HG02588 (cell line): Measurements from ENCODE around the gene PKLR.
"Not testable (repeated sequence)": the region's sequence is repeated elsewhere in the genome, so short reads cannot be mapped to it uniquely, and the experiment has no call there.

Experiments used
- ATAC-seq: cut with Tn5 transposase; IDR thresholded peaks from one replicate; pipeline ENCODE4 v1.9.1; 2021; ENCODE audit warnings: mild to moderate bottlenecking, moderate library complexity; ENCODE audit not compliant: unreplicated experiment

PKLR gene

DNA sequence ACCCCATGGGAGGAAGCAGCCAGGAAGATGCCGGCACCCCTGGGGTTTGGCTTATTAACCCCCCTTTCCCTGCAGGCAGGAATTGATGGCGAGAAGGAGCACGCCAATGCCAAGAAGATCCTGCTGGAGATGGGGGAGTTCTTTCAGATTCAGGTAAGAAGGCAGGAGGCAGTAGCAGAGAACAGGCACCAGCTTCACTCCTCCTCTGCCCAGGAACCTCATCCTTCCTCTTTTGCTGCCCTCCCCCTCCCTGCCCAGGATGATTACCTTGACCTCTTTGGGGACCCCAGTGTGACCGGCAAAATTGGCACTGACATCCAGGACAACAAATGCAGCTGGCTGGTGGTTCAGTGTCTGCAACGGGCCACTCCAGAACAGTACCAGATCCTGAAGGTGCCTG lies 18.3 kb upstream of the PKLR start:
- ATAC-seq: no peak

DNA sequence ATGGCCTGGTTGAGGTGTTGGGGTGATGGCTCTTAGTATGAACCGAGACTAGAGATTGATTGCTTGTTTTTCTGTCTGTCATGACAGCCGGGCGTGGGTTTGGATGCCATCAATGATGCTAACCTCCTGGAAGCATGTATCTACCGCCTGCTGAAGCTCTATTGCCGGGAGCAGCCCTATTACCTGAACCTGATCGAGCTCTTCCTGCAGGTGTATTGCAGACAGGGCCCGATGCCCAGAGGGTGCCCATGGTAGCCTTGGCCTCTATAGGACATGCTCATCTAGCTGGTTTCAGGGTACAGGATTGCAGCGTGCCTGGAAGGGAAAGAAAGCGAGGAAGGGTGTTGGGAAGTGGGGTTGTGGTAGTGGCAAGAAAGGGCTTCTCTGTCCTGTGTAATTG lies 16.8 kb upstream of the PKLR start:
- no peak for ATAC-seq

DNA sequence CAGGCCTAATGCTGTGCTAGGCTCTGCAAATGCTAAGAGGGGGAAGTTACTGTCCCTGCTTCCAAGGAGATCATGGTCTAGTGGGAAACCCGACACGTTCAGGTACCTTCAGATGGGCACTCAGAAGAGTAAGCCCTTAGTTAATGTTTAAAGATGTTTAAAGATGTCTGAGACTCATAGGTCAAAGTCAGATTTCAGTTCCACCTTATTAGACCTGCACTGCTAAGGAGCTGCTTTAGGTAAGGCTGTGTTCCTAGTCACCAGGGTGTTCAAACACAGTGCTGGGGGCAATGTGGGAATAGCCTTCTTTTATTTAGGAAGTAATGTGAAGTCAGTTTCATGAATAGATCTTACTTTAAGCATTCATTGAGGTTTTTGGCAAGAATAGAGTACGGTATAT lies 15.7 kb upstream of the PKLR start:
- no peak for ATAC-seq

DNA sequence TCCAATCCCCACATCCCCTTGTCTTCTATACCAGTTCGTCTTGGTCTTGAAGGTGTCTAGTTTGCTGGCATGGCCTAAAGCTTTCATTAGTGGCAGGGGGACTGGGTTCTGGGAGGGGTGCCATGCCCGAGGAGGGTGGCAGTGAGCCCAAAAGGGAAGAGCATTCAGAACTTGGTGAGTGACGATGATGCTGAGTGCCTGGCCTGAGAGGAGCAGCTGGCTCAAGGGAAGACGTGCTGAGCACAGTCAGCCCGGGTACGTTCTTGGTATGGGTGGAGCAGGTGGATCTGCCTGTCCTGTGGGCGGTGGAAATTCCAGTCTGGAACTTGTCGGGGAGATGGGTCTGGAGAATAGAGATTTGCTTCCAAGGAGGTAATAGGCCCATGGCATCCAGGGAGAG lies 12.0 kb upstream of the PKLR start:
- ATAC-seq: no peak

DNA sequence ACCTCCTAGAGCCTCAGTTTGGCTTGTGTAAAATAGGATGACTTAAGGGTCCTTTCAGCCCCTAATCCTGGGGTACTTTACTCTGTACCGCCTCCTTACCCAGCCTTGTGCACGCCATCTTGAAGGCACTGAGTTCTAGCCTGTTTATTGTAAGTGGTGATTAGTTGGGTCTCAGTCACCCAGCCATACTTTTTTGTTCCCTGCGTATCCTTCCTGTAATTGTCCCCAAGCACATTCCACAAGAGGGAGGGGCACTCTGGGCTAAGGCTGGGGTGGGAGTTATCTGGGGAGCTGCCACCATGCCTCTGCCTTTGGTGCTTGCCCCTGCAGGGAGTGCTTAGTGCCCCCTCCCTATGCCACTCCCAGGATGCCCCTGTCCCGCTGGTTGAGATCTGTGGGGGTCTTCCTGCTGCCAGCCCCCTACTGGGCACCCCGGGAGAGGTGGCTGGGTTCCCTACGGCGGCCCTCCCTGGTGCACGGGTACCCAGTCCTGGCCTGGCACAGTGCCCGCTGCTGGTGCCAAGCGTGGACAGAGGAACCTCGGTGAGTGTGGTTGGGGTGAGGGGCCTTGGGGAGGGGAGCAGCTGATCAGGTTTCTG lies 8.3 kb upstream of the PKLR start:
- ATAC-seq: no peak

DNA sequence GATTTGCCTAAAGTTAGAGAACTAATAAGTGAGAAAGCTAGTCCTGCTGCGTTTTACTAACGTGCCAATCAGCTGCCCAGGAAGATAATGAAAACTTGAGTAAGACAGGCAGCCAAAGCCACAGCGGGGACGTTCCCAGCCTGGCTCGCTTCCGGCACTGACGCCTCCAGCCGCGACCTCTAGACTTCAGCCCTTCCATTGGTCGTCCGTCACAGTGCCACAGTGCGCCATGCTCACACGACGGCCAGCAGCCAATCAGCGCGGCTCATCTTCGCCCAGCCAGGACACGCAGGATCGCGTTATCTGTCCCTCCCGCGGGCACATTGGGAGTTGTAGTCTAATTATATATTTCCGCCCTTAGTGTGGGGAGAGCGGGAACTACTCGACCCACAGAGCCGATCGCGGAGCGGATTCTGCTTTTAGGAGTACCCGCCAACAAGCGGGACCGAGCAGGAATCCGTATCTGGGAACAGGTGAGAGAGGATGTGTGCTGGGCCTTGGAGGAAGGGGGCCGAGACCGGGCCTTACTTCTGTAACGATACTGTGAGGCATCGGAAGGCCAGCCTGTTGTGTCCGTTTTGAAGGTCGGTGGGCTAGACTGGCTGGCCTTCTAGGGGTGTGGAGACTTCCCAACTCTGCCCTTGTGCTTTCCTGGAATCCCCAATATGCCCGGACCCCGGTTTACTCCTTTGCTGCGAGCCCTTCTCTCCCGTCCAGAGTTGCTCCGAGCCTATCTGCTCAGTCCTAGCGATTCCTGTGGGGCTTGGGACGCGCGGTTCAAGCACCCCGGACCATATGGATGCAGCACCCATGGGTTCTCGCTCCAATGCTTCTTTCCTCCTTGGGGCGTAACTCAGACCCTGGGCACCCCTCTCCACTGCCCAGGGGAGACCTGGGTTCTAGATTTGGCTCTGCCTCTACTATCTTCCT lies 7.5 kb upstream of the PKLR start, which contains the start of gene FDPS:
FDPS (plus strand) TSS at position 374 of the 930 bp plus-strand sequence. CDS start 924 bp downstream, outside the sequence.
- peak; percentile 93 for ATAC-seq

DNA sequence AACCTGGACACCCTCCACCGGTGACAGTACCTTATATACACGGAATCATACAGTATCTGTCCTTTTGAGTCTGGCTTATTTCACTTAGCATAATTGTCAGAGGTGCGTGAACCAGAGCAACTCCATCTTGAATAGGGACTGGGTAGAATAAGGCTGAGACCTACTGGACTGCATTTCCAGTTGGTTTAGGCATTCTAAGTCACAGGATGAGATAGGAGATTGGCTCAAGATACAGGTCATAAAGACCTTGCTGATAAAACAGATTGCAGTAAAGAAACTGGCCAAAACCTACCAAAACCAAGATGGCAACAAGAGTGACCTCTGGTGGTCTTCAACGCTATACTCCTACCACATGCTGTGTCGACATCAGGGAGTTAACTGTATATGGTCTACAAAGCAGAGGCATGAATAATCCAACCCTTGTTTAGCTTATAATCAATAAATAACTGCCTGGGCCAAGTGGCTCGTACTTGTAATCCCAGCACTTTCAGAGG lies 6.1 kb upstream of the PKLR start:
- ATAC-seq: no peak

DNA sequence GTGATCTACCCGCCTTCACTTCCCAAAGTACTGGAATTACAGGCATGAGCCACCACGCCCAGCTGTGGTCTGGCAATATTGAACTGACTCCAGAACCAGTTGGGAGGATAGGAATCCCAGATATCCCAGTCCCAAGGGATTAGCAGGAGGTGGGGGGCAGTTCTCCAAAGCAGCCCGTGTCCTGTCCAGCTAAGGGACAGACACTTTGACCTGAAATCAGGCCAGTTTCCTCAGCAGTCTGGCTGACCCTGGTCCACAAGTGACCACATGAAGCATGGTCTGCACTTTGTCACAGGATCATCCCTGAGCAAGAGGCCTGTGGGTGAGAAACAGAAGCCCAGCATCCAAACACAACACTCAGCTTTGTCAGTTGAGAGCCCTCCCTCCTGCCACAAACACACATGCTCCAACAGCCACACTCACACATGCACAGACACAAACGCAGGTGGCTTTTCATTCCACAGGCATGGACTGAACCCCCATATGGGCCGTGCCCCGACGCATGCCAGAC lies 4.7 kb upstream of the PKLR start:
- no peak for ATAC-seq

DNA sequence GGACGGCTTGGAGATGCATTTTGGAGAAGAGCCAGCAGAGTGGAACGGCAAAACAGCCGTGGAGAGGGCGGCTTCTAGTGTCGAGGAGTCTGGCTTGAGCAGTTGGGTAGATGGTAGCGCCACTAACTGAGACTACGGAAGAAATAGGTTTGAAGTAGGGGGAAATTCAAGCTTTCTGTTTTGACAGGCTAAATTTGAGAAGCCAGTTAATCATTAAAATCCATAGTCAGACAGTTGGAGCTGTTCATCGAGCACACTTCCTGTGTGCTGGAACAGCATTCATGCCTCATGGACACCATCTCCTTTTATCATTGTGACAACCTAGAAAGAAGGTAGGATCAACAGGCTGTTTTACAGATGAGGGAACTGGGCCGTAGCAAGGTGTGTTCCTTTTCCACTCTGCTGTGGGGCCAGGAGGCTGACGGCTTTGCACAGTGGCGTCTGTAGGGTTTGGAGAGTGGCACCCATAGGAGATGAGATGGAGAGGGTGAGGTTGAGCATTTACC lies 3.4 kb upstream of the PKLR start:
- ATAC-seq: no peak

DNA sequence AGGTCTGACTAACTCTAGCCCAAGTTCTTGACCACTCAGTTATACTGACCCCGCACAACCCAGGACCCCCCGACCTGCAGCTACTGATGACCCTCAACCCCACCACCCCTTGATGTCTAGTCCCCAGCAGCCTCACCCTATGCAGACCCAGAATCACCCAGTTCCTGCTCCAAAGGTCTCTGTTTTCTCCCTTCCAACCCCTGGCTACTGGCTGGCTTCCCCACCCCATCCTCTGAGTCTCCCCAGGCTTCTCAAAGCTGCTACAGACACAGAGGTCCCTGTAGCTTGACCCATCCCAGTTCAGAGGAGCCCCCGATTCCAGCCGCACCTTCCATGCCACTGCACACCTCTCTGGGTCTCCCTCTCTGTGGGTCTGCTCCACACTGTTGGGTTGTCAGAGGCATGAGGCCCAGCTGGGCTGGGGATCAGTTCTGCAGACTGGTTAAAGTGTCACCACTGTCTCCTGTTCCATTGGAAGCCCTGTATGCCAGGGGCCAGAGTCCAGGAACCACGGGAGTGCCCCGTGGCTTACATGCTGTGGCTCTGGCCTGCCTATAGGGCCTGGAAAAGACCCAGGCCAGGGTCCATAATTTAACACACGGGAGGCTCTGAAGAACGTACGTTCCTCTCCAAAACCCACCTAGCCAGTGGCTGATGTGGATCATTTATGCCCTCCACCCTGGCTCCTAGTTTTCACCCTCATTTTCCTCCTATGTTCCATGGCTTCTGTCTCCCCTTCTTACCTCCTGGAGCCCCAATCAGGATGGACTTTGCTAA lies 497 bp downstream of the PKLR start:
- ATAC-seq: no peak

DNA sequence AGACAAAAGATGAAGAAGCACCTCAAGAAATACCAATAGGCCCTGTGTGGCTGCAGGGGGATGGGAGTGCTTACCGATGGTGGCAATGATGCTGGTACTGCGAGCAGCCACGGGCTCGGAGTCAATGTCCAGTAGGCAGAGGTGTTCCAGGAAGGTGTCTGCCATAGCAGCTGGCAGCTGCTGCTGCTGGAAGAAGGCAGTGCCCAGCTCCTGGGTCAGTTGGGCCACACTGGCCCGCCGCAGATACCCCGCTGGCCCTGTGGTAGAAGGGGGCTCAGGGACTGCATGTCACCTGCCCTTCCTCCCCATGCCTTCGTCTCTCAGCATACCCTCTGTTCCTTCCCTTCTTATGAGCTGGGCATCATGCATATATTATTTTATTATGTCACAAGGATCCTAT lies 1.2 kb downstream of the PKLR start:
- no peak for ATAC-seq

DNA sequence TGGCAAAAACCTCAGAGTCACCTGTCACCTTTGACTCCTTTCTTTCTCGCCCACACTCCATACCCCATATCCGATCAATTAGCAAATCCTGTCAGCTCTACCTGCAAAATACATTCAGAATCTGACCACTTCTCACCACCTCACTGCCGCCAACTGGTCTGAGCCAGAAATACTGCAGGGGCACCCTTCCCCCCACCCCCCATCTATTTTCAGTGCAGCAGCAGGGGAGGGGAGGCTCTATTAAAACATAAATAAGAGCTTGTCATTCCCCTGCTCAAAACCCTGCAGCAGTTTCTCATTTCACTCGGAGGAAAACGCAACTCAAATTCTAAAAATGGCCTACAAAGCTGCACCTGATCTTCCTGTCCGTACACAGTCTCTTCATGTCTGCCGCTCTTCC lies 3.9 kb downstream of the PKLR start:
- no peak for ATAC-seq

DNA sequence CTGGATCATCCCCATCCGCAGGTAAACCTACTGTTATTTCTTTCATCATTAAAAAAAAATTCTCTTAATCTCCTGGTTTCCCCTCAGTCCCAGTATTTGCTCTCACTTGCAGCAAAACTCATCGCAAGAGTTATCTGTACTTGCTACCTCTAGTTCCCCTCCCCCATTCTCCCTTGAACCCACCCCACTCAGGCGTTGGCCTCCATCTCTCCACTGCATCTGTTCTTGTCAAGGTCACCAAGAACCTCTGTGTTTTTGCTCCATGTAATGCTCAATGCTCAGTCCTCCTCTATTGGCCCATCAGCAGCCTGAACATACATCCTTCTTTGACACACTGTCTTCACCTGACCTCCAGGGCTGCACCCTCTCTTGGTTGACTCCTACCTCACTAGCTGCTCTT lies 4.6 kb downstream of the PKLR start:
- ATAC-seq: no peak

DNA sequence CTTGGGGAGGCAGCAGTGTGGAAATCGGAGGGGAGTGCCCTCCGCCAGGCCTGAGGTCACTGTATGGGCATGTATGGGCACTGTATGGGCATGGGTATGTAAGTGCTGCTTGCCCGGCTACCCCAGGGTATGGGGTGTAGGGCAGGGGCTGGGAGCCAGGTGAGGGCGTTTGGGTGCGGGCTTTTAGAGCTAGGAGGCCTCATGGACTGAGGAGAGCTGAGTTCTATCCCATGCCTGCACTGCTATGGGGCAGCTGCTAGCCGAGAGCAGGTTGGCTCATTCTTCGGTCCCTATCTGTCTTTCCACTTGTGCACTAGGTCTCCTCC lies 5.3 kb downstream of the PKLR start:
- ATAC-seq: no peak

DNA sequence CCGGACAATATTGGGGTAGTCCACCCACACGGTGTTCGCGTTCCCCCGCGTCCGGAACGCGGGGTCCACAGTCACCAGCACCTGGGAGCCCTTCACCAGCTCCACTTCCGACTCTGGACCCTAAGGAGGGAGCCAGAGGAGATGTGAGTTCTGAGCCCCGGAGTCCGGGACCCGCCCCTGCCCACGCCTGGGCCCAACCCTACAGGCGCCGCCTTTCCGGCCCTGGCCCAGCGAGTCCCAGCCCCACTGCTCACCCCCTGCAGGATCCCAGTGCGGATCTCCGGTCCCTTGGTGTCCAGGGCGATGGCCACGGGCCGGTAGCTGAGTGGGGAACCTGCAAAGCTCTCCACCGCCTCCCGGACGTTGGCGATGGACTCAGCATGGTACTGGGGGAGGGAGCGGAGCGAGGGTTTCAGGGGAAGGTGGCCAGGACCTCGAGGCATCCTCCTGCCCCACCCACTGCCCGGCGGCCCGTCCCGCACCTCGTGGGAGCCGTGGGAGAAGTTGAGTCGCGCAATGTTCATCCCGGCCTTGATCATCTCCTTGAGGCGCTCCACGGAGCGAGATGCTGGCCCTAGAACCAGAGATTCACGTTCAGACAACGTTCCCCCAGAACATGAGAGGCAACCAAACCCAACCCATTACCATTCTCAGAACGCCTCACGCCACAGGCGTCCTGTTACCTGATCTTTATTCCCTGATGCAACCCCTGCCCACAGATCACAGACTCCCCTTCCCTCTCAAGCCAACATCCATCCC lies 5.9 kb downstream of the PKLR start:
- ATAC-seq: no peak

DNA sequence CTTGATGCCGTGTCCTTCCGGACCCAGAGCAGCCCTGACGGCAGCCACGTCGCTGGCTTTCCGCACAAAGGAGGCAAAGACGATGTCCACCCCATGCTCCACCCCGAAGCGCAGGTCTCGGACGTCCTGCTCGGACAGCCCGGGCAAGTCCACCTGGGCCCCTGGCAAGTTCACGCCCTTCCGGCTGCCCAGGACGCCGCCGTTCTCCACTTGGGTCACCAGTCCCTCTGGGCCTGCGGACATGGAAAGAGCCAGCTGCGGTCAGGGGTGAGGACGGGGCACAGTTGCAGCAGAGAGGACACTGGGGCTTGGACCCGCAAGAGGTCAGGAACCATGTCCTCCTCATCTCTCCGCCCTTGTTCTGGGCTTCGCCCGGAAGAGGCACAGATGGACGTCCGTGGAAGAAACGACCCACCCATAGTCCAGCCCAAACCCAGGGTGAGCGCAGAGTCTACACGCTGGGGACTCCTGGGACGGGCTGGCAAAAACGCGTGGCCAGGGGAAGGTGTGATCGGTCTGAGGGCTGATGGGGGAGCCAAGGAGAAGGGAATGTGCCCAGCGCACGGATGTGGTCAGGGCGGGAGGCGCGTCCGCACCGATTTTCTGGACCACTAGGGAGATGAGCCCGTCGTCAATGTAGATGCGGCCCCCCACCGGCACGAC lies 6.6 kb downstream of the PKLR start:
- ATAC-seq: no peak

DNA sequence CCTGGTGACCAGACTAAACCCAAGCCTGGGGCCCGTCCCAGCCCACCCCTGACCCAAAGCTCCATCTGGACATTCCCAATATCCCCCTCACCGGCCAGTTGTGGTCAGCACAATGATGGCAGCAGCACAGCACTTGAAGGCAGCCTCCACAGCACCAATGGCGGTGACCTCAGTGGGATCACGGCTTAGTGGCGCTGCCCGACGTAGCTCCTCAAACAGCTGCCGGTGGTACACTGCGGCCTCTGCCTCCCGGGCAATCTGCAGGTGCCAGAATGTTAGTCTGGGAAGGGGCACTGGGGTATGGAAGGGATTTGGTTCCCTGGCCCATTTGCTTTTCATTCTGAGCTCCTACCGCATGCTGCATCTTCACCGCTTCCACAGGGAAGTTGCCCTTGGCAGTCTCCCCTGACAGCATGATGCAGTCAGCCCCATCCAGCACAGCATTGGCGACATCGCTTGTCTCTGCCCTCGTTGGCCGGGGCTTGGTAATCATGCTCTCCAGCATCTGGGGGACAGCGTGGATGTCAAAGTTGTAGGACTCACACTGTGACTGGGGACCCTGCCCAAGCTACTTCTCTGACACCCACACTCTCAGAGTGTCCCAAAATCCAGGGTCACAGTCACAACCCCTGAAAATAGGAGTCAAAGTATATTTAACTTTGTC lies 8.0 kb downstream of the PKLR start:
- no peak for ATAC-seq

DNA sequence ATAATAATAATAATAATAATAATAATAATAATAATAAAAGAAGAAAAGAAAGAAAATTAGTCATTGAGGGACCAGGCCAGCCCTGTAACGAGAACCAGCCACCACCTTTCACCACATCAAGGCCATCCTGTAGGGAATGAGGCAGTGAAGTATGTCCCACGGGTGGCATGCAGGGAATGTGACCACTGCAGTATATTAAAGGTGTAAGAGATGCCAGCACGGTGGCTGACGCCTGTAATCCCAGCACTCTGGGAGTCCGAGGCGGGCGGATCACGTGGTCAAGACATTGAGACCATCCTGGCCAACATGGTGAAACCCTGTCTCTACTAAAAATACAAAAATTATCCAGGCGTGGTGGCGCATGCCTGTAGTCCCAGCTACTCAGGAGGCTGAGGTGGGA lies 10.2 kb downstream of the PKLR start:
- not testable (repeated sequence) for ATAC-seq

DNA sequence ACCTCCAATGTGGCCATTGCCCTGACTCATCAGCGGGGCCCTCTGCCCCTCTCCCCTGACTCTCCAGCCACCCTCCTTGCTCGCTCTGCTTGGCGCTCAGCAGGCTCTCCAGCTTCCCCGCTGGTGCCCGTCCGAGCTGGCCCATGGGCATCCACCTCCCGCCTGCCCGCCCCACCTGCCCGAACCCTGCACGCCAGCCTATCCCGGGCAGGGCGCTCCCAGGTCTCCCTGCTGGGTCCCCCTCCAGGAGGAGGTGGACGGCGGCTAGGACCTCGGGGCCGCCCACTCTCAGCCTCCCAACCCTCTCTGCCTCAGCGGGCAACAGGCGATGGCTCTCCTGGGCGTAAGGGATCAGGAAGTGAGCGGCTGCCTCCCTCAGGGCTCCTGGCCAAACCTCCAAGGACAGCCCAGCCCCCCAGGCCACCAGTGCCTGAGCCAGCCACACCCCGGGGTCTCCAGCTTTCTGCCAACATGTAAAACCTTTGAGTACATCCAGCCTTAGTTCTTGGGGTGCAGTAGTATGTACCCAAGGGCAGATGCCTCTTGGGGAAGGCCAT lies 13.2 kb downstream of the PKLR start:
- no peak for ATAC-seq
